ENCODE data around the gene KCNN1. TPM values are rescaled to one million over a fixed set of nuclear protein-coding genes. Genes with fewer than 3 reads are reported as not detected.

The KCNN1 gene
- polyA plus RNA-seq, 3 donors, result not detected

- Histone ChIP-seq H3K4me3 (replicated peaks in 1 of 3; ENCODE audit: low read depth in 2 of 3, low read length in 3 of 3) (peak overlapping the region; percentile 4 to 83 (median 34)), H3K27me3 (ENCODE audit: control insufficient read depth in 2 of 2, insufficient read depth in 2 of 2, low read length in 2 of 2) (no peaks in the 10 kb centered on the region), H3K27ac (ENCODE audit: low read depth in 1 of 2, low read length in 2 of 2) (peak overlapping the region in 1 of 2 donors; percentile 74), H3K9me3 (replicated peaks in 1 of 2; ENCODE audit: control insufficient read depth in 1 of 2, insufficient read depth in 1 of 2, low read length in 2 of 2) (no peaks in the 10 kb centered on the region), H3K9ac (ENCODE audit: insufficient read depth, low read length, poor library complexity, severe bottlenecking) (no peak overlapping the region), H2AFZ (ENCODE audit: insufficient read depth, low read depth, low read length, poor library complexity, severe bottlenecking) (no peak overlapping the region), H3K4me1 (ENCODE audit: control insufficient read depth in 1 of 2, insufficient read depth in 2 of 2, low read length in 2 of 2) (peaks cover 22 to 31% of the 10 kb centered on the region in 2 donors), H3K79me2 (ENCODE audit: insufficient read depth, low read length) (peaks cover 38% of the 10 kb centered on the region), H3K36me3 (replicated peaks in 1 of 2; ENCODE audit: control insufficient read depth in 1 of 2, insufficient read depth in 2 of 2, low read length in 2 of 2) (peaks cover 52% of the 10 kb centered on the region in 2 donors), H3K4me2 (replicated peaks; ENCODE audit: extremely low read depth, low read length, poor library complexity, severe bottlenecking) (peak overlapping the region; percentile 93), H4K20me1 (ENCODE audit: insufficient read depth, low read length) (peaks cover 77% of the 10 kb centered on the region)
- 91% methylated on average over 11 of the region's 11 CpGs for WGBS (ENCODE audit: insufficient coverage)
- TF ChIP-seq CTCF (IDR thresholded peaks at IDR 0.05), result no peak
- Mint-ChIP-seq H3K27me3 (ENCODE audit: low read depth in 3 of 3) (peaks cover 0 to 5% (median 0%) of the 10 kb centered on the region in 3 donors), H3K27ac (peak overlapping the region in 6 of 7 donors; percentile 46 to 90 (median 66)), H3K4me3 (peak overlapping the region; percentile 74 to 76), H3K4me1 (peaks cover 33% of the 10 kb centered on the region), H3K36me3 (peaks cover 49 to 76% of the 10 kb centered on the region in 2 donors), H3K9me3 (peaks cover 0 to 2% (median 0%) of the 10 kb centered on the region in 7 donors)
- intact Hi-C loops (cut with micrococcal nuclease), result loop anchor here (1.0 to 5.0 kb wide), 3 partner anchors 8 to 143 kb away; partner anchors contain the start of gene PIK3R2 (in 1 of the 2)
- no peak for DNase-seq
Measured at GRCh38 chr19:18008814-18009213, 41.9 kb downstream of the KCNN1 start.

DNA sequence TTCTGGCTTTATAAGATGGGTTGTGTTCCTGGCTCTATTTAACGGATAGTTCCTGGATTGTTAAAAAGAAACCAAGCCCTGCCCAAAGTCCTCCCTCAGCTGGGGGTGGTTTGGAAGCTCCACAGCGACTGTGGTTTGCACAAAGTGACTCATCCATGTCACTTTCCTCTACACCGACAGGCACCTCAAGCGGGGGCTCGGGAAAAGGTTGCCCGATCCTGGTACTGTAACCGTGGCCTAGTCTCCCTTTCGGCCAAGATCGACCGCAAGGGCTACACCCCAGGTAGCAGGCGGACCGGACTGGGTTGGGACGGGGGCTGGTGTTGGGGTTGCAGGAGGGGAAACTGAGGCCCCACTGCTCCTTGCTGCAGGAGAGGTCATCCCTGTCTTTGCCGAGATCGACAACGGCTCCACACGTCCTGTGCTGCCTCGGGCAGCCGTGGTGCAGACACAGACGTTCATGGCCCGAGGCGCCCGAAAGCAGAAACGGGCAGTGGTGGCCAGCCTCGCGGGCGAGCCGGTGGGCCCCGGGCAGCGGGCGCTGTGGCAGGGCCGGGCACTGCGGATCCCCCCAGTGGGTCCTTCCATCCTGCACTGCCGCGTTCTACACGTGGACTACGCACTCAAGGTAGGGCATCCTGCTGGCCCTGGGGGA, 42.6 kb downstream of the KCNN1 start:
- intact Hi-C loops (cut with micrococcal nuclease), result loop anchor here (1.0 to 5.0 kb wide), 4 partner anchors 8 to 243 kb away; partner anchors contain the start of gene PIK3R2 (in 1 of the 2)
- Histone ChIP-seq H3K27ac (ENCODE audit: low read depth in 1 of 2, low read length in 2 of 2) (peak overlapping the region in 1 of 2 donors; percentile 74), H2AFZ (ENCODE audit: insufficient read depth, low read depth, low read length, poor library complexity, severe bottlenecking) (no peak overlapping the region), H3K4me3 (replicated peaks in 1 of 3; ENCODE audit: low read depth in 2 of 3, low read length in 3 of 3) (peak overlapping the region in 1 of 3 experiments; percentile 83), H3K79me2 (ENCODE audit: insufficient read depth, low read length) (peaks cover 32% of the 10 kb centered on the region), H3K9ac (ENCODE audit: insufficient read depth, low read length, poor library complexity, severe bottlenecking) (no peak overlapping the region), H3K4me1 (ENCODE audit: control insufficient read depth in 1 of 2, insufficient read depth in 2 of 2, low read length in 2 of 2) (peaks cover 22 to 31% of the 10 kb centered on the region in 2 donors), H3K36me3 (replicated peaks in 1 of 2; ENCODE audit: control insufficient read depth in 1 of 2, insufficient read depth in 2 of 2, low read length in 2 of 2) (peaks cover 56 to 59% of the 10 kb centered on the region in 2 donors), H3K27me3 (ENCODE audit: control insufficient read depth in 2 of 2, insufficient read depth in 2 of 2, low read length in 2 of 2) (no peaks in the 10 kb centered on the region), H3K4me2 (replicated peaks; ENCODE audit: extremely low read depth, low read length, poor library complexity, severe bottlenecking) (peak overlapping the region; percentile 93), H4K20me1 (ENCODE audit: insufficient read depth, low read length) (peaks cover 72% of the 10 kb centered on the region), H3K9me3 (replicated peaks in 1 of 2; ENCODE audit: control insufficient read depth in 1 of 2, insufficient read depth in 1 of 2, low read length in 2 of 2) (no peaks in the 10 kb centered on the region)
- WGBS (ENCODE audit: insufficient coverage), result 91% methylated on average over 28 of the region's 37 CpGs
- Mint-ChIP-seq H3K27me3 (ENCODE audit: low read depth in 3 of 3) (peaks cover 0 to 5% (median 0%) of the 10 kb centered on the region in 3 donors), H3K9me3 (peaks cover 0 to 2% (median 0%) of the 10 kb centered on the region in 7 donors), H3K4me3 (peak overlapping the region in 1 of 2 donors; percentile 74), H3K36me3 (peaks cover 56 to 77% of the 10 kb centered on the region in 2 donors), H3K4me1 (peaks cover 37% of the 10 kb centered on the region), H3K27ac (peak overlapping the region in 1 of 7 donors; percentile 35)
- DNase-seq, result peak in 2 of 3 donors; percentile 26 to 50
- no peak for TF ChIP-seq CTCF (IDR thresholded peaks at IDR 0.05)

Data from CD14-positive monocyte (primary cell).